ENCODE results near the gene NOP9.
"Not testable (repeated sequence)": the region's sequence is repeated elsewhere in the genome, so short reads cannot be mapped to it uniquely, and the experiment has no call there.

NOP9 gene

GRCh38 chr14:24330973-24331674, 31.5 kb downstream of the NOP9 start:
- no peak for DNase-seq

- no peak for DNase-seq
Observed at GRCh38 chr14:24331731-24332267, 32.1 kb downstream of the NOP9 start.

GRCh38 chr14:24332268-24332993, 32.8 kb downstream of the NOP9 start:
- peak; percentile 85 for DNase-seq

GRCh38 chr14:24334431-24335291, 35.0 kb downstream of the NOP9 start, which contains the start of gene ADCY4:
Gene ADCY4 (minus strand): TSS chr14:24335071. CDS start chr14:24334652, 419 bp downstream.
- no peak for DNase-seq

GRCh38 chr14:24335461-24336171, 36.0 kb downstream of the NOP9 start:
- DNase-seq: no peak

- no peak for DNase-seq
Observed at GRCh38 chr14:24337144-24337823, 37.6 kb downstream of the NOP9 start.

GRCh38 chr14:24337824-24338175, 38.1 kb downstream of the NOP9 start:
- DNase-seq: no peak

- DNase-seq: no peak
Observed at GRCh38 chr14:24338843-24339242, 39.2 kb downstream of the NOP9 start.

- peak; percentile 67 to 68 for DNase-seq
Observed at GRCh38 chr14:24339284-24340151, 39.9 kb downstream of the NOP9 start, which contains the start of gene RIPK3. Gene RIPK3 (minus strand): TSS chr14:24339991. CDS start chr14:24339826, 165 bp downstream.

- DNase-seq: no peak
Observed at GRCh38 chr14:24340606-24341005, 41.0 kb downstream of the NOP9 start.

GRCh38 chr14:24342889-24343288, 43.2 kb downstream of the NOP9 start:
- DNase-seq: no peak

GRCh38 chr14:24343795-24344660, 44.4 kb downstream of the NOP9 start:
- DNase-seq: no peak

GRCh38 chr14:24347134-24347533, 47.5 kb downstream of the NOP9 start:
- DNase-seq: no peak

GRCh38 chr14:24348186-24348585, 48.5 kb downstream of the NOP9 start:
- DNase-seq: no peak

- no peak for DNase-seq
Observed at GRCh38 chr14:24349742-24350141, 50.1 kb downstream of the NOP9 start.

GRCh38 chr14:24351517-24351916, 51.9 kb downstream of the NOP9 start:
- no peak for DNase-seq

- DNase-seq: no peak
Observed at GRCh38 chr14:24353559-24354481, 54.2 kb downstream of the NOP9 start.

- not testable (repeated sequence) for DNase-seq
Observed at GRCh38 chr14:24354482-24354825, 54.8 kb downstream of the NOP9 start.

GRCh38 chr14:24355009-24355408, 55.4 kb downstream of the NOP9 start:
- no peak for DNase-seq
